ENCODE measurements around the gene SEZ6L.

DNA sequence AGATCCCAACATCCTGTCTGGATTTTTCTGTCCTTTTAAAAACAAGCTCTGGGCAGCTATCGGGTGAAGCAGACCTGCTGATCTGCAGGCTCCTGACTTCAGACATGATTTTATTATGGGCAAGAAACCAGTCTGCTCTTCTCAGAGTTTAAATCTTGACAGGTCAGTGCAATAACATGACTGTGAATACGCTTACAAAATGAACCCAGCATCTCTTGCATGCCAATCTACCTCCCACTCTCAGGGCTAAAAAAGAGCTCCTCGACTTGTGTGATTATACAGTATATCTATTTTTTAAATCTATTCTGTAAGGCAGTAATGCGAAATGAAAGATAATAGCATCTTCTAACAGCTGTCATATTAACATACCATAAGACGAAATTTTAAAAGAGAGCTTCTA, 241.1 kb downstream of the SEZ6L start:
- TF ChIP-seq USF2 (IDR thresholded peaks at IDR 0.05; ENCODE audit: borderline replicate concordance, low read depth, low read length) = no peak
- TF ChIP-seq POLR2AphosphoS5 (IDR thresholded peaks at IDR 0.05; ENCODE audit: low read length) = no peak
- TF ChIP-seq, protein P1, sequence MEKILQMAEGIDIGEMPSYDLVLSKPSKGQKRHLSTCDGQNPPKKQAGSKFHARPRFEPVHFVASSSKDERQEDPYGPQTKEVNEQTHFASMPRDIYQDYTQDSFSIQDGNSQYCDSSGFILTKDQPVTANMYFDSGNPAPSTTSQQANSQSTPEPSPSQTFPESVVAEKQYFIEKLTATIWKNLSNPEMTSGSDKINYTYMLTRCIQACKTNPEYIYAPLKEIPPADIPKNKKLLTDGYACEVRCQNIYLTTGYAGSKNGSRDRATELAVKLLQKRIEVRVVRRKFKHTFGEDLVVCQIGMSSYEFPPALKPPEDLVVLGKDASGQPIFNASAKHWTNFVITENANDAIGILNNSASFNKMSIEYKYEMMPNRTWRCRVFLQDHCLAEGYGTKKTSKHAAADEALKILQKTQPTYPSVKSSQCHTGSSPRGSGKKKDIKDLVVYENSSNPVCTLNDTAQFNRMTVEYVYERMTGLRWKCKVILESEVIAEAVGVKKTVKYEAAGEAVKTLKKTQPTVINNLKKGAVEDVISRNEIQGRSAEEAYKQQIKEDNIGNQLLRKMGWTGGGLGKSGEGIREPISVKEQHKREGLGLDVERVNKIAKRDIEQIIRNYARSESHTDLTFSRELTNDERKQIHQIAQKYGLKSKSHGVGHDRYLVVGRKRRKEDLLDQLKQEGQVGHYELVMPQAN (conservative IDR thresholded peaks at IDR 0.05) = no peak
- TF ChIP-seq RFX5 (IDR thresholded peaks at IDR 0.05; ENCODE audit: low read depth, low read length) = no peak
- no peak for TF ChIP-seq RAD21 (IDR thresholded peaks at IDR 0.05; ENCODE audit: insufficient read depth, low read depth, low read length)
- TF ChIP-seq EZH2 (IDR thresholded peaks at IDR 0.05; ENCODE audit: borderline replicate concordance, control insufficient read depth, low read depth, low read length) = no peak
- TF ChIP-seq, protein P2, sequence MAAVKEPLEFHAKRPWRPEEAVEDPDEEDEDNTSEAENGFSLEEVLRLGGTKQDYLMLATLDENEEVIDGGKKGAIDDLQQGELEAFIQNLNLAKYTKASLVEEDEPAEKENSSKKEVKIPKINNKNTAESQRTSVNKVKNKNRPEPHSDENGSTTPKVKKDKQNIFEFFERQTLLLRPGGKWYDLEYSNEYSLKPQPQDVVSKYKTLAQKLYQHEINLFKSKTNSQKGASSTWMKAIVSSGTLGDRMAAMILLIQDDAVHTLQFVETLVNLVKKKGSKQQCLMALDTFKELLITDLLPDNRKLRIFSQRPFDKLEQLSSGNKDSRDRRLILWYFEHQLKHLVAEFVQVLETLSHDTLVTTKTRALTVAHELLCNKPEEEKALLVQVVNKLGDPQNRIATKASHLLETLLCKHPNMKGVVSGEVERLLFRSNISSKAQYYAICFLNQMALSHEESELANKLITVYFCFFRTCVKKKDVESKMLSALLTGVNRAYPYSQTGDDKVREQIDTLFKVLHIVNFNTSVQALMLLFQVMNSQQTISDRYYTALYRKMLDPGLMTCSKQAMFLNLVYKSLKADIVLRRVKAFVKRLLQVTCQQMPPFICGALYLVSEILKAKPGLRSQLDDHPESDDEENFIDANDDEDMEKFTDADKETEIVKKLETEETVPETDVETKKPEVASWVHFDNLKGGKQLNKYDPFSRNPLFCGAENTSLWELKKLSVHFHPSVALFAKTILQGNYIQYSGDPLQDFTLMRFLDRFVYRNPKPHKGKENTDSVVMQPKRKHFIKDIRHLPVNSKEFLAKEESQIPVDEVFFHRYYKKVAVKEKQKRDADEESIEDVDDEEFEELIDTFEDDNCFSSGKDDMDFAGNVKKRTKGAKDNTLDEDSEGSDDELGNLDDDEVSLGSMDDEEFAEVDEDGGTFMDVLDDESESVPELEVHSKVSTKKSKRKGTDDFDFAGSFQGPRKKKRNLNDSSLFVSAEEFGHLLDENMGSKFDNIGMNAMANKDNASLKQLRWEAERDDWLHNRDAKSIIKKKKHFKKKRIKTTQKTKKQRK (IDR thresholded peaks at IDR 0.05; ENCODE audit: low read depth, low read length) = no peak
- no peak for TF ChIP-seq DPF2 (IDR thresholded peaks at IDR 0.05)
- no peak for TF ChIP-seq BRCA1 (IDR thresholded peaks at IDR 0.05; ENCODE audit: low read depth, low read length)
- TF ChIP-seq RCOR1 (conservative IDR thresholded peaks at IDR 0.05; ENCODE audit: low read depth, low read length) = no peak
- TF ChIP-seq BACH1 (IDR thresholded peaks at IDR 0.05; ENCODE audit: borderline replicate concordance) = no peak
- TF ChIP-seq GABPA (IDR thresholded peaks at IDR 0.05; ENCODE audit: low read depth) = no peak
